MM.1S (cell line): Measurements from ENCODE around the gene OR51E2.

Source experiments
- DNase-seq: peaks from one replicate; pipeline ENCODE4 v3.0.0-alpha.2; 2015
- H2AFZ ChIP-seq: fragments of 300-600 bp; sonication (generic); 2 replicates; pipeline ENCODE4 v1.6.0; 2016; ENCODE audit warnings: antibody characterized with exemption, low read length
- H3F3A ChIP-seq: fragments of 300-600 bp; sonication (generic); 2 replicates; pipeline ENCODE4 v1.6.1; 2016; ENCODE audit warnings: mild to moderate bottlenecking, antibody characterized with exemption, low read length, moderate library complexity, mixed read lengths; ENCODE audit not compliant: insufficient read depth
- H3K27ac ChIP-seq: fragments of 300-600 bp; sonication (generic); 2 replicates; pipeline ENCODE4 v1.5.1; 2016; ENCODE audit warnings: mild to moderate bottlenecking, low read length
- H3K27me3 ChIP-seq: fragments of 300-600 bp; sonication (generic); replicated peaks from 2 replicates; pipeline ENCODE4 v1.6.0; 2016; ENCODE audit warnings: low read length; ENCODE audit not compliant: insufficient read depth
- H3K36me3 ChIP-seq: fragments of 300-600 bp; sonication (generic); replicated peaks from 2 replicates; pipeline ENCODE4 v1.6.1; 2016; ENCODE audit warnings: mild to moderate bottlenecking, low read length, mixed read lengths; ENCODE audit not compliant: insufficient read depth
- H3K4me1 ChIP-seq: fragments of 300-600 bp; sonication (generic); 2 replicates; pipeline ENCODE4 v1.6.1; 2016; ENCODE audit warnings: low read length, mixed read lengths
- H3K4me2 ChIP-seq: fragments of 300-600 bp; sonication (generic); 2 replicates; pipeline ENCODE4 v1.6.0; 2016; ENCODE audit warnings: low read depth, low read length
- H3K4me3 ChIP-seq: fragments of 300-600 bp; sonication (generic); 2 replicates; pipeline ENCODE4 v1.5.1; 2016; ENCODE audit warnings: low read length, mixed read lengths
- H3K79me2 ChIP-seq: fragments of 300-600 bp; sonication (generic); 2 replicates; pipeline ENCODE4 v1.6.1; 2016; ENCODE audit warnings: mixed run types, low read length, mixed read lengths
- H3K9ac ChIP-seq: fragments of 300-600 bp; sonication (generic); 2 replicates; pipeline ENCODE4 v1.6.1; 2016; ENCODE audit warnings: low read length, mixed read lengths
- H3K9me2 ChIP-seq: fragments of 300-600 bp; sonication (generic); replicated peaks from 2 replicates; pipeline ENCODE4 v1.6.1; 2016; ENCODE audit warnings: mild to moderate bottlenecking, low read length, mixed read lengths; ENCODE audit not compliant: insufficient read depth
- H3K9me3 ChIP-seq: fragments of 300-600 bp; sonication (generic); replicated peaks from 2 replicates; pipeline ENCODE4 v1.6.1; 2016; ENCODE audit warnings: mild to moderate bottlenecking, low read length, mixed read lengths; ENCODE audit not compliant: insufficient read depth
- H4K20me1 ChIP-seq: fragments of 300-600 bp; sonication (generic); 2 replicates; pipeline ENCODE4 v1.6.1; 2016; ENCODE audit warnings: mild to moderate bottlenecking, low read length, moderate library complexity, mixed read lengths; ENCODE audit not compliant: insufficient read depth
- EZH2 ChIP-seq: fragments of 300-600 bp; sonication (generic); optimal IDR thresholded peaks from 2 replicates; pipeline ENCODE3; 2017; ENCODE audit warnings: low read depth, mild to moderate bottlenecking, antibody characterized with exemption, low read length, mixed read lengths
- EZH2phosphoT487 ChIP-seq: fragments of 300-600 bp; sonication (generic); IDR thresholded peaks from 2 replicates; pipeline ENCODE4 v1.6.1; 2018; ENCODE audit warnings: antibody characterized with exemption, low read length
- TF ChIP-seq, protein P1 (sequence below): fragments of 300-600 bp; sonication (generic); IDR thresholded peaks from 2 replicates; pipeline ENCODE4 v1.5.1; 2016; ENCODE audit warnings: antibody characterized with exemption, low read length, mixed read lengths

OR51E2 gene

DNA sequence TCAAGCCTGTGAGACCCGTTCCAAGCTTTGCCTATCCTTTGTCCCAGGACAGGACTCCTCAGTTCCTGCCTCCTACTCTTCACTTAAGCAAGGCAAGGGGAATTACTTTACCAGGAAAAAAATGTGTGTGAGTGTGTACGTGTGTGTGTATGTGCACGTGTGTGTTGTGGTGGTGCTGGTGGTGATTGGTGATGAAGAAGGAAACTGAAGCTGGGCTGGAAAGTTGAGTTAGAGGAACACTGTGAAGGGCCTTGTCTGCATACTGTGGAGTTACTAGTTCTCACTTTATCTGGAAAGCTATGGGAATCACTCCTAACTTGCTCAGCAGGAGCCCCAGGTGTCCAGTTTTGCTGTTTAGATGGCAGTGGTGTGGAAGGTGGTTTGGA lies 60.0 kb downstream of the OR51E2 start:
- Histone ChIP-seq H3K4me1 (no peaks in the 10 kb centered on the region), H3K9me3 (no peaks in the 10 kb centered on the region), H2AFZ (no peak overlapping the region), H3K9ac (no peak overlapping the region), H3K79me2 (no peaks in the 10 kb centered on the region), H3K36me3 (no peaks in the 10 kb centered on the region), H3K4me2 (peak overlapping the region; percentile 76; the same call in 1 of the 2 replicates), H3K27me3 (no peaks in the 10 kb centered on the region), H4K20me1 (no peaks in the 10 kb centered on the region), H3K4me3 (no peak overlapping the region), H3F3A (no peaks in the 10 kb centered on the region), H3K9me2 (no peaks in the 10 kb centered on the region), H3K27ac (no peak overlapping the region)
- DNase-seq = no peak
- TF ChIP-seq EZH2phosphoT487 (no peak), EZH2 (no peak)

DNA sequence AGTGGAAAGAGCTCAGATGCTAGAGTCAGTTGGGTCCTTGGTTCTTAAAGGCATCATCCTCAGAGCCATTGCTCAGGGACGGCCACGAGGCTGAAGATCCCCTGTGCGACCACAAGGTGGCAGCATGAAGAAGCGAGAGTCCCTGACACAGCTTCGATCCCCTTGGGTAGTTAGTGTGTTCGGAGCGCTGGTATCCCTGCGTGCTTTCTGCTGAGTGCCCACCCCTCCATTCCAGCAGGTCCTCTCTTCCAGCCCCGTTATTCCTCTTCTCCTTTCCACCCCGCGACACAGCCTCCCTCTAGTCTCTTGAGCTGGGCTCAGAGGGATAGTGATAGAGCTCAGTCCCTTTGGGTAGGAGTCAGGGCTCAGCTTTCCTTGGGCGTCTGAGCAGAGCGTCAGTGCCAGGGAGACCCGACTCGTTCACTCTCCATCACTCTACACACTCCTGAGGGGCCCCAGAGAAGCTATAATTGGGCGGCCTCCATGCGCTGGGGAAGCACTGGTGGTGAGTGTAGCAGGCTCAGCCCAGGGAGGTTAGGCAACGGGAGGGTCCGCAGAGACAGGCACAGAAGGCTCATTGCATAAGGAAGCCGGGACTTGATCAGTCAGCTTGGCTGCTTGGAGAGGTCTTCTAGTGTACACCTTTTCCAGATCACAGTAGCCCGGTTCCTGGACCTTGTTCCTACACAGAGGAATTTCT lies 60.5 kb downstream of the OR51E2 start, which contains the start of gene OR51D1:
TSS of gene OR51D1 (plus strand) at position 516 of the 700 bp plus-strand sequence. CDS start 2,314 bp downstream, outside the sequence.
- Histone ChIP-seq H3K27ac (no peak within 1 kb of the TSS), H4K20me1 (no peaks in the 10 kb centered on the region), H3K9me3 (no peaks in the 10 kb centered on the region), H3K9ac (0 out of 2 replicates have a peak within 1 kb of the TSS, but pooled peaks have one; percentile 22), H3K36me3 (no peaks in the 10 kb centered on the region), H3K79me2 (no peaks in the 10 kb centered on the region), H3K27me3 (no peaks in the 10 kb centered on the region), H3K4me3 (peak within 1 kb of the TSS; percentile 40; the same call in 1 of the 2 replicates), H3K4me2 (peak within 1 kb of the TSS; percentile 76), H3K9me2 (no peaks in the 10 kb centered on the region), H2AFZ (peak within 1 kb of the TSS; percentile 70), H3K4me1 (no peaks in the 10 kb centered on the region), H3F3A (no peaks in the 10 kb centered on the region)
- peak; percentile 71 for DNase-seq
- TF ChIP-seq EZH2phosphoT487 = no peak
- TF ChIP-seq EZH2 = no peak
- TF ChIP-seq, protein P1, sequence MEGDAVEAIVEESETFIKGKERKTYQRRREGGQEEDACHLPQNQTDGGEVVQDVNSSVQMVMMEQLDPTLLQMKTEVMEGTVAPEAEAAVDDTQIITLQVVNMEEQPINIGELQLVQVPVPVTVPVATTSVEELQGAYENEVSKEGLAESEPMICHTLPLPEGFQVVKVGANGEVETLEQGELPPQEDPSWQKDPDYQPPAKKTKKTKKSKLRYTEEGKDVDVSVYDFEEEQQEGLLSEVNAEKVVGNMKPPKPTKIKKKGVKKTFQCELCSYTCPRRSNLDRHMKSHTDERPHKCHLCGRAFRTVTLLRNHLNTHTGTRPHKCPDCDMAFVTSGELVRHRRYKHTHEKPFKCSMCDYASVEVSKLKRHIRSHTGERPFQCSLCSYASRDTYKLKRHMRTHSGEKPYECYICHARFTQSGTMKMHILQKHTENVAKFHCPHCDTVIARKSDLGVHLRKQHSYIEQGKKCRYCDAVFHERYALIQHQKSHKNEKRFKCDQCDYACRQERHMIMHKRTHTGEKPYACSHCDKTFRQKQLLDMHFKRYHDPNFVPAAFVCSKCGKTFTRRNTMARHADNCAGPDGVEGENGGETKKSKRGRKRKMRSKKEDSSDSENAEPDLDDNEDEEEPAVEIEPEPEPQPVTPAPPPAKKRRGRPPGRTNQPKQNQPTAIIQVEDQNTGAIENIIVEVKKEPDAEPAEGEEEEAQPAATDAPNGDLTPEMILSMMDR = peak; percentile 89

DNA sequence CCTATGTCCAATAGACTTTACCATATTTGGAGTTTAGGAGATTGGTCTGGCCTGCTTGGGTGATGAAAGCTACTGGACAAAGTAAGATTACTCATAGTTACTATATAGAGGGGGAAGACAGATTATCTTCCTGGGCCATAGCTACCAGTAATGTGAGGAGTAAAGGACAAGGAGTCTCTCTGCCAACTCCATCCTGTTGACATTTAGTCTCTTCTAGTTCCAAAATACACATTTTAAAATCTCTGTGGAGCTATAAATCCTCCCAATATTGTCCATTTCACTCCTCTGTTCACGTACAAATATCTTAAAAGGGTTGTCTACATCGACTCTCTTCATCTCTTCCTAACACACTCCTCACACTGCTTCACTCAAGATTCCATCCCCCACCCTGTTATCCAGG lies 61.5 kb downstream of the OR51E2 start:
- Histone ChIP-seq H3K4me1 (no peaks in the 10 kb centered on the region), H3K4me2 (no peak overlapping the region), H3K27ac (no peak overlapping the region), H3K36me3 (no peaks in the 10 kb centered on the region), H3K27me3 (no peaks in the 10 kb centered on the region), H3K9me2 (no peaks in the 10 kb centered on the region), H4K20me1 (no peaks in the 10 kb centered on the region), H3K79me2 (no peaks in the 10 kb centered on the region), H2AFZ (no peak overlapping the region), H3K9me3 (no peaks in the 10 kb centered on the region), H3F3A (no peaks in the 10 kb centered on the region), H3K4me3 (no peak overlapping the region), H3K9ac (no peak overlapping the region)
- TF ChIP-seq, protein P1 = no peak
- TF ChIP-seq EZH2phosphoT487 = no peak
- TF ChIP-seq EZH2 = no peak
- DNase-seq = no peak
